Effector memory CD4-positive, alpha-beta T cell (primary cell): ENCODE results near the gene CAPN9.
"Not testable (repeated sequence)": the region's sequence is repeated elsewhere in the genome, so short reads cannot be mapped to it uniquely, and the experiment has no call there.

Experiments
- DNase-seq, 3 donors: peaks; one replicate each; pipeline ENCODE4 v3.0.0-alpha.2; 2020
- H3K27ac ChIP-seq: 2 replicates; pipeline ENCODE4 v1.7.0; 2013; ENCODE audit warnings: mild to moderate bottlenecking, low read length, moderate library complexity; ENCODE audit not compliant: insufficient read depth, poor library complexity, severe bottlenecking
- H3K27me3 ChIP-seq: replicated peaks from 2 replicates; pipeline ENCODE4 v1.7.0; 2013; ENCODE audit warnings: mild to moderate bottlenecking, low read length; ENCODE audit not compliant: insufficient read depth, control insufficient read depth, poor library complexity, severe bottlenecking
- H3K36me3 ChIP-seq: 2 replicates; pipeline ENCODE4 v1.7.0; 2013; ENCODE audit warnings: mild to moderate bottlenecking, low read length, moderate library complexity; ENCODE audit not compliant: control insufficient read depth, insufficient read depth
- H3K4me1 ChIP-seq: 2 replicates; pipeline ENCODE4 v1.7.0; 2013; ENCODE audit warnings: low read length, mild to moderate bottlenecking; ENCODE audit not compliant: control insufficient read depth, insufficient read depth, poor library complexity, severe bottlenecking
- H3K4me3 ChIP-seq: 2 replicates; pipeline ENCODE4 v1.7.0; 2013; ENCODE audit warnings: low read length, low read depth, mild to moderate bottlenecking; ENCODE audit not compliant: insufficient read depth, poor library complexity, severe bottlenecking
- H3K9me3 ChIP-seq: 2 replicates; pipeline ENCODE4 v1.7.0; 2013; ENCODE audit warnings: mild to moderate bottlenecking, low read length, moderate library complexity; ENCODE audit not compliant: control insufficient read depth

The CAPN9 gene

DNA sequence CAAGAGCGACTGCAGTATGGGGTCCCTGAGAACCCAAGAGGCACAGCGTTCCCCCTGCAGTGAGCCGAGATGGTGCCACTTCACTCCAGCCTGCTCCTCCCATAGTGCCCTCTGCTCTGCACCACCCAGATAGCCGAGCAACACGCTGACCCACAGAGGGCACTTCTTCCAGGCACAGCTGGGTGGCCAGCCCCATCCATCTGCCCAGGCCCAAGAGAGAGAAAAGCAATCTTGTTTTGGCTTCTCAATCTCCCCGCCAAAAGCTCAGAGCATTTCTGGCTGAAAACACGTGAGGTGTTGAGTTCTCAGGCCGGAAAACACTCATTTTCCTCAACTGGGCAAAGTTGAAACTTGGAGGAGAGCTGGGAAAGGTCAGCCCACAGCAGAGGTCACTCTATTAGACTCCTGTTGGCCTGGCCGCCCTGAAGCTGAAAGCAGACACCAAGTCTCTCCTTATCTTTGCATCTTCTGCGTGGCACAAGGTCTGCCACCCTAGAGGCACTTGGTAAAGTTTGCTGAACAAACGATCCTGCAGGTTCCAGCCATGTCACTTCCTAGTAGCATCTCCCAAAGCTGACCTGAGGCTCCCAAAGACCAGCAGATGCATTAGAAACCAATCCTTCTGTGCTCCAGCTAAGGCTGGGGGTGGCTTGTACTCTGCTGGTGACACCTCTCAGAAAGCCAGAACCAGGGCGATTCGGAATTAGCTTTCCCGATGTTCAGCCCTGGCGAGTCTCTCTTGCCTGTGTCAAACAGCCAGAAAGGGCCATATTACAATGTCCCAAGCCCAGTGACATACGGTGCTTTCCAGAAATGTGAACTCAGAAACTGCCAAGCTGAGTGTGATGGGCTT, 10.9 kb downstream of the CAPN9 start:
- H3K27ac ChIP-seq = no peak overlapping the region
- no peak overlapping the region for H3K4me3 ChIP-seq
- H3K4me1 ChIP-seq = no peaks in the 10 kb centered on the region
- no peak for DNase-seq
- H3K27me3 ChIP-seq = no peaks in the 10 kb centered on the region
- H3K9me3 ChIP-seq = no peaks in the 10 kb centered on the region
- no peaks in the 10 kb centered on the region for H3K36me3 ChIP-seq

DNA sequence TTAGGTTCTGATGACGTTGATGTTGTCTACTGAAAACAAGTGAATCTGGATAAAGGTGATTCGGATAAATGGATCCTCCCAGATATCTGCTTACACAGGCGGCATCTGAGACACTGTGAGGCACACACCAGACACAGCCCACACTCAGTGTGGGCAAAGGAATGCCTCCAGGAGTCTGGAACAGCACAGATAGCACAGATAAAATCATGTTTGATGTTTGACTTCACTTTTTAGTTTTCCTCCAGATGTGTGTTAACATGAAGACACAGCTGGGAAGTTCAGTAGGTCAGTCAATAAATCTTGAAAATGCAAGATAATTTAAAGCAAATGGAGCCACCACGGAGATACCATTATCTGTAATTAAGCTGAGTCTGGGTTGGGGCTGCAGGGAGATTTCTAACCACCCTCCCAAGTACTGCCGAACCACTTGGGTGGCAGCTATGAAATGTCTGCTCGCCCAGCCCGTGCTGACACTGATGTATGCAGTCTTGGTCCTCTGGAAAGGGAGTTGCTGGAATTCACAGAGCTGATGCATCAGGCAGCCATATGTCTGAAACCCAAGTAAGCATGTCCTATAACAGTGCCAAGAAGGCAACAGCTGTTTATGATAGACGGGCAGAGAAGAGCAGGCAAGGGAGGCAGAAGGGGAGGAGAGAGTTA, 11.7 kb downstream of the CAPN9 start:
- Histone ChIP-seq H3K4me1 (no peaks in the 10 kb centered on the region), H3K9me3 (no peaks in the 10 kb centered on the region), H3K4me3 (no peak overlapping the region), H3K27me3 (no peaks in the 10 kb centered on the region), H3K36me3 (no peaks in the 10 kb centered on the region), H3K27ac (no peak overlapping the region)
- no peak for DNase-seq

DNA sequence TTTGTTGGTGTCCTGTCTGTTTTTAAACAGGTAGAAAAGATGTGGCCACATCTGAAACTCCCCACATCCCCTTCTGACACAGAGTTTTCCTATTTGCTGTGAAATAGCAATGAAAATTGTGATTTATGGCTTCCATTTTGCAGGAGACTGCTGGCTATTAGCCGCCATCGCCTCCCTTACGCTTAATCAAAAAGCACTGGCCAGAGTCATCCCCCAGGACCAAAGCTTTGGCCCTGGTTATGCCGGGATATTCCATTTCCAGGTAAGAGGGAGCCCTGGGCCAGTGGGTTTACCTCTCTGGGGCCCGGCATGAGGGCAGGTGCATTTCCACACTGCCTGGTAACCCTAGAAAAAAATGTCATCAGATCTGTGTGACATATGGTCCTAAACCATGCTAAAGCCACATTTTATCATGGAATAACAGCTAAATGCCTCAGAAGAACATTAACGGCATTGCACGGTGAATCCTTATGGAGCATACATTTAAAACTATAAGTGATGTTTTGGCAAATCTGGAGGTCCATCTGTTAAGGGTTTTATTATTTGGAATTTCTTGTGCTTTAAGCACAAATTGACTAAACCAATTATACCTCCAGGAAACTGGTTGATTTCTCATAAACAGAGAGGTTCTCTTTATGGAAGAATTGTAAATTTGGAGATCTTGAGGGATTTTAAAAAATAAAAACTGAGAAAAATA, 12.3 kb downstream of the CAPN9 start:
- no peaks in the 10 kb centered on the region for H3K9me3 ChIP-seq
- no peak overlapping the region for H3K27ac ChIP-seq
- no peak overlapping the region for H3K4me3 ChIP-seq
- H3K27me3 ChIP-seq = no peaks in the 10 kb centered on the region
- no peaks in the 10 kb centered on the region for H3K36me3 ChIP-seq
- no peak for DNase-seq
- H3K4me1 ChIP-seq = no peaks in the 10 kb centered on the region

DNA sequence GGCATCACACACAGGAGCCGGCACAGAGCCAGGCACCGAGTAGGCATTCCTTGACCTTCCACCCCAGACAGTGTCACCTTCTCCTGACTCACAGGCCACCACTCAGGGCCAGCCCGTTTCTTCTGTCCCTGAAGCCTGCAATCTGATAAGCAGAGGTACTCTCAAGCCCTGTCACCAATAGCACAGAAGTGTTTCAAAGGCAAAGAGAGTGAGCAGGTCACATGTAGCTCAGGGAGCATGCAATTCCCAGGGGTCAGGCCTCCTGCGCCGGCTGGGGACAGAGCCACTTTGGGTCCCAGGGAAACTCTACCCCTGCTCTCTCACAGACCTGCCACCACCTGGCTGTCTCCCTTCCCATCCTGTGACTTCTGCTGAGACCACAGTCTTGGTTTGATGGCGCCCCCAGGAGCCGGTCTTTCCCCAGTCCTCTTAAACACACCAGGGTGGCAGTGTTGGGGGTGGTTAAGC, 13.2 kb downstream of the CAPN9 start:
- Histone ChIP-seq H3K27me3 (no peaks in the 10 kb centered on the region), H3K27ac (no peak overlapping the region), H3K9me3 (no peaks in the 10 kb centered on the region), H3K4me3 (no peak overlapping the region), H3K36me3 (no peaks in the 10 kb centered on the region), H3K4me1 (no peaks in the 10 kb centered on the region)
- no peak for DNase-seq

DNA sequence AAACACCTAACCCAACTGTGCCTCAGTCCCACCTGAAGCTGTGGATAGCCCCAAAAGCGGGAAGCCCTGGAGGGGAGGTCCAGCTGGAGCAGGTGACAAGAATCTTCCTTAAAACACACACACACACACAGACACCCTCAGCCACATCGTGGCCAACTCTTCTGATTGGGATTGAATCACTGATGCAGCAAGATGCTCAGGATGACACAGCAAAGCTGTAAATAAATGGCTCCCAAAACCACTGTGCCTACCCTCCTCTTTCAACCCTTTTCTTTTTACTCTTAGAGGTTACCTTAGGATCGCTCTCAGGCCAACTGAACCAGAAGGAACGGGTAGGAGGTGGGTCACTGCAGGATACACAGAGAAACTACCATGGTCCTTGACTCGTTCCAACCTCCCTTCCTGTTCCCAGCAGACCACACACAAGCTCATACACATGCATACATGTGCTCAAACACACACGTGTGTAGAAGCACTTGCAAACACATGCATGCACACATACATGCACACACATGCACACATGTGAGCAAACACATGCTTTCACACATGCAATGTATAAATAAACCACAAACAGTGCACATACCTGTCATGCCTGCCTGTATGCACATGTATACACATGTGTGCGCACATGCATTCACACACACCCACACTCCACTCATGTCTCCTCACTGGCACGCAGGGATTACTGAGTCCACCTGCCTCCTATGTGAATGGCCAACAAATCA, 14.4 kb downstream of the CAPN9 start:
- H3K27ac ChIP-seq = no peak overlapping the region
- H3K4me1 ChIP-seq = no peaks in the 10 kb centered on the region
- H3K4me3 ChIP-seq = no peak overlapping the region
- H3K9me3 ChIP-seq = no peaks in the 10 kb centered on the region
- H3K27me3 ChIP-seq = no peaks in the 10 kb centered on the region
- no peaks in the 10 kb centered on the region for H3K36me3 ChIP-seq
- no peak for DNase-seq

DNA sequence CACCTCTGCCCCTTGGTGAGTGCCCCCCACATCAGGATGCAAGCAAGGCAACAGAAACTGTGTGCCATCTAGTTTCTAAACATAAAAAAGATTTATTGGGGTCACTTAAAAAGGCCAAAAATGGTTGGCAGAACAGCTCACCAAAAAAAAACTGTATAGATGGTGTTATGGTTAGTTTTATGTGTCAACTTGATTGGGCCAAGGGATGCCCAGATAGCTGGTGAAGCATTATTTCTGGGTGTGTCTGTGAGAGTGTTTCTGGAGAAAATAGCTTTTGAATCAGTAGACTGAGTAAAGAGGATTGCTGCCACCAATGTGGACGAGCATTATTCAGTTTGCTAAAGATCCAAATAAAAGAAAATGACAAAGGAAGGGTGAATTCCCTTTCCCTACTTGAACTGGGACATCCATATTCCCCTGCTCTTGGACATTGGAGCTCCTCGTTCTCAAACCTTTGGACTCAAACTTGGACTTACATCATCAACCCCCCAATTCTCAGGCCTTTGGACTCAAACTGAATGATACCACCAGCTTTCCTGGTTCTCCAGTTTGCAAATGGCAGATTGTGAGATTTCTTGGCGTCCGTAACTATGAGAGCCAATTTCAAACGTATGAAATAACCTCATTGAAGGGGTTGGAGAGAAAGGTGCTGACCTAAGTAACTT, 16.9 kb downstream of the CAPN9 start:
- Histone ChIP-seq H3K9me3 (no peaks in the 10 kb centered on the region), H3K27me3 (no peaks in the 10 kb centered on the region), H3K4me3 (no peak overlapping the region), H3K4me1 (no peaks in the 10 kb centered on the region), H3K27ac (no peak overlapping the region), H3K36me3 (no peaks in the 10 kb centered on the region)
- DNase-seq = no peak

DNA sequence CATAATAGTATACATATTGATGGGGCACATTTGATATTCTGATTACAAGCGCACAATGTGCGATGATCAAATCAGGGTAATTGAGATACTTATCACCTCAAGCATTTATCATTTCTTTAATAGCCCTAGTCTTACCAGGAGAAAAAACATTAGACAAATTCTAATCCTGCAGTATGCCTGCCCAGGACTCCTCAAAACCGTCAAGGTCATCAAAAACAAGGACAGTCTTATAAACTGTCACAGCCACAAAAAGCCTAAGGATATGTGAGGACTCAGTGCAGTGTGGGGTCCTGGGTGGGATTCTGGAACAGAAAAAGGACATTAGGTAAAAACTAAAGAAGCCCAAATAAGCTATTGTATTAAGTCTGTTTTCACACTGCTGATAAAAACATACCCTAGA, 19.1 kb downstream of the CAPN9 start:
- no peaks in the 10 kb centered on the region for H3K36me3 ChIP-seq

DNA sequence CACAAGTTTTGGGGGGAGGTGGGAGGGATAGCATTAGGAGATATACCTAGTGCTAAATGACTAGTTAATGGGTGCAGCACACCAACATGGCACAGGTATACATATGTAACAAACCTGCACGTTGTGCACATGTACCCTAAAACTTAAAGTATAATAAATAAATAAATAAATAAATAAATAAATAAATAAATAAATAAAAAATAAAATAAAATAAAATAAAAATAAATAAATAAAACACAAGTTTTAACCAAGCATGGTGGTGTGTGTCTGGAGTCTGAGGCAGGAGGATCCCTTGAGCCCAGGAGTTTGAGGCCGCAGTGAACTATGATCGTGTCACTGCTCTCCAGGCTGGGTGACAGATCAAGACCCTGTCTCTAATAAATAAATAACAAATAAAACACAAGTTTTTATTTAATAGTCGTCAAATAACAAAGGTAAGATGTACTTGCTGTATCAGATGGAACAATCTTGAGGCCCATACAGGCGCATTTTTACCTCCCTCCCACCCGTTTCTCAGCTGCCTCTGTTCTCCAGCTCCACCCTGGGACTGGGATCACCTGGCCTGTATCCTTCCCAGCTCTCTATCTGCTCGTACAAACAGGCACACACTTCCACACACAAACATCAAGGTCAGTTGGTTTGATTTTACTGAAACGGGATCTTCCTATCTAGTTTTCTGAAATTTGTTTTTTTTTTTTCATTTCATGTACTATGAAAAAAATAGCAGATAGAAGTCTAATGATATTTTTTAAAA, 20.8 kb downstream of the CAPN9 start:
- not testable (repeated sequence) for H3K27me3 ChIP-seq, DNase-seq, H3K36me3 ChIP-seq

More for the DNA sequence above, 19.1 kb downstream of the CAPN9 start:
- Histone ChIP-seq H3K4me1 (no peaks in the 10 kb centered on the region), H3K27ac (no peak overlapping the region), H3K9me3 (no peaks in the 10 kb centered on the region), H3K4me3 (no peak overlapping the region), H3K27me3 (no peaks in the 10 kb centered on the region)
- no peak for DNase-seq

More for the DNA sequence above, 20.8 kb downstream of the CAPN9 start:
- not testable (repeated sequence) for H3K4me1 ChIP-seq, H3K9me3 ChIP-seq, H3K4me3 ChIP-seq, H3K27ac ChIP-seq
